ENCODE data around the gene SCGB3A2. TPM values are rescaled to one million over a fixed set of nuclear protein-coding genes. Genes with fewer than 3 reads are reported as not detected.
"Not testable (repeated sequence)": the region's sequence is repeated elsewhere in the genome, so short reads cannot be mapped to it uniquely, and the experiment has no call there.

Gene SCGB3A2
- total RNA-seq, 4 donors from 2014 or later, result not detected

- H3K4me3 ChIP-seq; H3K4me1 ChIP-seq; H3K36me3 ChIP-seq; H3K9me3 ChIP-seq; H3K27ac ChIP-seq (replicated peaks in 1 of 4); intact Hi-C loops (cut with DNase I); H3K27me3 ChIP-seq; DNase-seq (ENCODE audit: extremely low spot score): not testable (repeated sequence)
- 88% methylated on average over 16 of the region's 16 CpGs for WGBS
Observed at GRCh38 chr5:147872744-147873435, 5.6 kb upstream of the SCGB3A2 start.

GRCh38 chr5:147874118-147874875 lies 4.2 kb upstream of the SCGB3A2 start:
- H3K27ac ChIP-seq (replicated peaks in 1 of 4); H3K27me3 ChIP-seq; H3K4me1 ChIP-seq; H3K36me3 ChIP-seq; intact Hi-C loops (cut with DNase I); H3K4me3 ChIP-seq; H3K9me3 ChIP-seq; DNase-seq (ENCODE audit: extremely low spot score): not testable (repeated sequence)
- 82% methylated on average over 8 of the region's 8 CpGs for WGBS

GRCh38 chr5:147874910-147875367 lies 3.6 kb upstream of the SCGB3A2 start:
- intact Hi-C loops (cut with DNase I), result no loop called here
- Histone ChIP-seq H3K27ac (replicated peaks in 1 of 4) (no peak overlapping the region), H3K9me3 (no peaks in the 10 kb centered on the region), H3K4me1 (no peaks in the 10 kb centered on the region), H3K36me3 (no peaks in the 10 kb centered on the region), H3K4me3 (no peak overlapping the region), H3K27me3 (no peaks in the 10 kb centered on the region)
- no peak for DNase-seq (ENCODE audit: extremely low spot score)
- TF ChIP-seq POLR2AphosphoS5 (IDR thresholded peaks at IDR 0.05) (no peak), CTCF (IDR thresholded peaks at IDR 0.05) (no peak), POLR2A (IDR thresholded peaks at IDR 0.05; ENCODE audit: low read depth) (no peak), EP300 (IDR thresholded peaks at IDR 0.05) (no peak)
- WGBS, result 39% methylated on average over 3 of the region's 3 CpGs

- no peak for DNase-seq (ENCODE audit: extremely low spot score)
- H3K4me1 ChIP-seq, result no peaks in the 10 kb centered on the region
- no peaks in the 10 kb centered on the region for H3K36me3 ChIP-seq
- intact Hi-C loops (cut with DNase I), result no loop called here
- H3K27me3 ChIP-seq, result no peaks in the 10 kb centered on the region
- TF ChIP-seq EP300 (IDR thresholded peaks at IDR 0.05) (no peak), POLR2A (IDR thresholded peaks at IDR 0.05; ENCODE audit: low read depth) (no peak), CTCF (IDR thresholded peaks at IDR 0.05) (no peak), POLR2AphosphoS5 (IDR thresholded peaks at IDR 0.05) (no peak)
- H3K27ac ChIP-seq (replicated peaks in 1 of 4), result no peak overlapping the region
- H3K4me3 ChIP-seq, result no peak overlapping the region
- no peaks in the 10 kb centered on the region for H3K9me3 ChIP-seq
Observed at GRCh38 chr5:147876141-147876540, 2.4 kb upstream of the SCGB3A2 start.

GRCh38 chr5:147876626-147877025 lies 1.9 kb upstream of the SCGB3A2 start:
- Histone ChIP-seq H3K27ac (replicated peaks in 1 of 4) (no peak overlapping the region), H3K36me3 (no peaks in the 10 kb centered on the region), H3K27me3 (no peaks in the 10 kb centered on the region), H3K4me3 (no peak overlapping the region), H3K4me1 (no peaks in the 10 kb centered on the region), H3K9me3 (no peaks in the 10 kb centered on the region)
- intact Hi-C loops (cut with DNase I), result no loop called here
- TF ChIP-seq POLR2AphosphoS5 (IDR thresholded peaks at IDR 0.05) (no peak), CTCF (IDR thresholded peaks at IDR 0.05) (no peak)
- 66% methylated on average over 2 of the region's 2 CpGs for WGBS
- DNase-seq (ENCODE audit: extremely low spot score), result no peak
